ENCODE data around the gene CD7. TPM values are rescaled to one million over a fixed set of nuclear protein-coding genes. Genes with fewer than 3 reads are reported as not detected.

Gene CD7
- total RNA-seq, 1 donor from 2014 or later = not detected

DNA sequence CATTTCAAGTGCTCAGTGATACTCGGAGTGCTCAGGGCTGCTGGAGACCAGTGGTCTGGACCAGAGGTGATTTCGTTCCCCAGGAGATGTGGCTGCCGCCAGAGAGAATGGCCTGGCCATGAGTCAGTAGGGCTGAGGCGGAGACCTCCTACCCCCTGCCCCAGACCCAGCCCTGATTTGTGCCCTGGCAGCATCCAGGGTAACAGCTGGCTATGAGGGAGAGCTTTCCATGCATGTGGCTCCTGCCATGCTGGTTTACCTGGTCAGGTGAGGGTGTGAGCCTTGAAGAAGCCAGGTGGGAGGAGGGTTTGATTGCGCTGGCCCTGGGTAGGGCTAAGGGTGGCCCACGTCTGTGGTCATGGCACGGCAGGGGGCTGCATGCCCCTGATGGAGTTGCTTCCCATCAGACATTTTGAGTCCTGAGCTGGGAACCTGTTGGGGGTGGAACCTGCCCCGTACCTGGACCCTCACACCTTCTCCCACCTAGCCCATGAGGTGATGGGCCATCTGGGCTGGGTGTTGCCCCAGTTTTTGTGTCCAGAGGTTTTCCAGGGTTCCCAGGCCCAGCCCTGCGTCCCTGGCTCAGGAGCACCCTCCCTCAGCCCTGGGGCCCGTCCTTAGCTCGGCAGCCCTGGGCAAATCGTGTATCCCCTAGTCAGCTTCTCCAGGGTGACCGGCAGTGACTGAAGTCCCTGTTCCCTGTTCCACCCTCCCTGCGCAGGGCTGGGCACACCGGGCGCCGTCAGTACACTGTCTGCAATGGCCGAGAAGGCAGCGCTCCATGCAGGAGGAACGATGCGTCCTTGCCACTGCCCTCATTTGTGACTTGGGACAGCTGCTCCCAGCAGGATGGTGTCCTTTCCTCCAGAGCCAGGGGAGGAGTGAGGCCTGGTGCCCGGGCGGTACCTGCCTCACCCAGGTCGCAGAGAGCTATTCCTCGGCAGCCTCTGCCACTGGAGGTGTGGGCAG is 34.9 kb downstream of the CD7 start:
- H3K27ac Mint-ChIP-seq (ENCODE audit: unreplicated experiment) = no peak overlapping the region
- no peaks in the 10 kb centered on the region for H3K36me3 Mint-ChIP-seq (ENCODE audit: low read depth)

DNA sequence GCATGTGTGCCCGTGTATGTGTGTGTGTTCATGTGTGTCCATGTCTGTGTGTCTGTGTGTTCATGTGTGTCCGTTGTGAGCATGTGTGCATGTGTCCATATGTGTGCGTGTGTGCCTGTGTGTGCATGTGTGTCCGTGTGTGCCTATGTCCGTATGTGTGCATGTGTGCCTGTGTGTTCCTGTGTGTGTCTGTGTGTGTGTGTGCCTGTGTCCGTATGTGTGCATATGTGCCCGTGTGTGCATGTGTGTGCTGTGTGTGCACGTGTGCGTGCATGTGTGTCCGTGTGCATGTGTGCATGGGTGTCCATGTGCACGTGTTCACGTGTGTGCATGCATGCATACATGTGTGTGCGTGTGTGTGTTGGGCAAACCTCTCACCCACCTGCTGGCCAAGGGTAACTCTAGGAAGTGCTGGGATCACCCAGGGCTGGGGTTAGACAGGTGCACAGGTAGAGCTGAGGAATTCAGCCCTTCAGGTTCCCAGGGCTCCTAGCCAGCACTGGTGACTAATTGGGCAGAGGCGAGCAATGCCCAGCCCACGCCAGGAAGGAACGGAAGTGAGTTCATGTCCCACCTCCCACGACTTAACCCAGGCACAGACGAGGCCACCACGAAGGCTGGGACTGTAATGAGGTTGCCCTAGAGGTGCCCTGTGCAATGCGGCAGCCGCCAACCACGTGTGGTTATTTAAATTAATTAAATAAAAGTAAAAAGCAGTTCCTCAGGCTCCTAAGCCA is 35.7 kb downstream of the CD7 start:
- no peak overlapping the region for H3K4me3 Mint-ChIP-seq
- H3K4me1 Mint-ChIP-seq = peaks cover 31% of the 10 kb centered on the region
- H3K27ac Mint-ChIP-seq (ENCODE audit: unreplicated experiment) = peak overlapping the region; percentile 43
- TF ChIP-seq, protein P1, sequence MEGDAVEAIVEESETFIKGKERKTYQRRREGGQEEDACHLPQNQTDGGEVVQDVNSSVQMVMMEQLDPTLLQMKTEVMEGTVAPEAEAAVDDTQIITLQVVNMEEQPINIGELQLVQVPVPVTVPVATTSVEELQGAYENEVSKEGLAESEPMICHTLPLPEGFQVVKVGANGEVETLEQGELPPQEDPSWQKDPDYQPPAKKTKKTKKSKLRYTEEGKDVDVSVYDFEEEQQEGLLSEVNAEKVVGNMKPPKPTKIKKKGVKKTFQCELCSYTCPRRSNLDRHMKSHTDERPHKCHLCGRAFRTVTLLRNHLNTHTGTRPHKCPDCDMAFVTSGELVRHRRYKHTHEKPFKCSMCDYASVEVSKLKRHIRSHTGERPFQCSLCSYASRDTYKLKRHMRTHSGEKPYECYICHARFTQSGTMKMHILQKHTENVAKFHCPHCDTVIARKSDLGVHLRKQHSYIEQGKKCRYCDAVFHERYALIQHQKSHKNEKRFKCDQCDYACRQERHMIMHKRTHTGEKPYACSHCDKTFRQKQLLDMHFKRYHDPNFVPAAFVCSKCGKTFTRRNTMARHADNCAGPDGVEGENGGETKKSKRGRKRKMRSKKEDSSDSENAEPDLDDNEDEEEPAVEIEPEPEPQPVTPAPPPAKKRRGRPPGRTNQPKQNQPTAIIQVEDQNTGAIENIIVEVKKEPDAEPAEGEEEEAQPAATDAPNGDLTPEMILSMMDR (conservative IDR thresholded peaks at IDR 0.05) = no peak
- no peak for DNase-seq (ENCODE audit: low read depth, low spot score)
- no peaks in the 10 kb centered on the region for H3K27me3 Mint-ChIP-seq (ENCODE audit: low read depth)
- H3K36me3 Mint-ChIP-seq (ENCODE audit: low read depth) = no peaks in the 10 kb centered on the region
- H3K9me3 Mint-ChIP-seq = no peaks in the 10 kb centered on the region

More for the DNA sequence above, 34.9 kb downstream of the CD7 start:
- Mint-ChIP-seq H3K27me3 (ENCODE audit: low read depth) (no peaks in the 10 kb centered on the region), H3K9me3 (no peaks in the 10 kb centered on the region), H3K4me3 (no peak overlapping the region), H3K4me1 (peaks cover 29% of the 10 kb centered on the region)
- TF ChIP-seq, protein P1 (conservative IDR thresholded peaks at IDR 0.05) = no peak
- DNase-seq (ENCODE audit: low read depth, low spot score) = no peak

GRCh38 chr17:82281076-82281475 is 36.3 kb downstream of the CD7 start:
- Mint-ChIP-seq H3K27ac (ENCODE audit: unreplicated experiment) (no peak overlapping the region), H3K4me3 (no peak overlapping the region), H3K9me3 (no peaks in the 10 kb centered on the region), H3K4me1 (peaks cover 31% of the 10 kb centered on the region), H3K36me3 (ENCODE audit: low read depth) (no peaks in the 10 kb centered on the region), H3K27me3 (ENCODE audit: low read depth) (no peaks in the 10 kb centered on the region)
- TF ChIP-seq, protein P1 (conservative IDR thresholded peaks at IDR 0.05) = no peak
- no peak for DNase-seq (ENCODE audit: low read depth, low spot score)

GRCh38 chr17:82280537-82280936 is 36.9 kb downstream of the CD7 start:
- no peaks in the 10 kb centered on the region for H3K27me3 Mint-ChIP-seq (ENCODE audit: low read depth)
- no peak overlapping the region for H3K27ac Mint-ChIP-seq (ENCODE audit: unreplicated experiment)

GRCh38 chr17:82278786-82279391 is 38.5 kb downstream of the CD7 start:
- Mint-ChIP-seq H3K9me3 (no peaks in the 10 kb centered on the region), H3K36me3 (ENCODE audit: low read depth) (no peaks in the 10 kb centered on the region), H3K4me1 (peaks cover 15% of the 10 kb centered on the region), H3K4me3 (peak overlapping the region; percentile 38), H3K27ac (ENCODE audit: unreplicated experiment) (no peak overlapping the region), H3K27me3 (ENCODE audit: low read depth) (no peaks in the 10 kb centered on the region)
- no peak for DNase-seq (ENCODE audit: low read depth, low spot score)
- TF ChIP-seq, protein P1 (conservative IDR thresholded peaks at IDR 0.05) = no peak

More at GRCh38 chr17:82280537-82280936, 36.9 kb downstream of the CD7 start:
- no peak overlapping the region for H3K4me3 Mint-ChIP-seq
- H3K9me3 Mint-ChIP-seq = no peaks in the 10 kb centered on the region
- peaks cover 26% of the 10 kb centered on the region for H3K4me1 Mint-ChIP-seq
- TF ChIP-seq, protein P1 (conservative IDR thresholded peaks at IDR 0.05) = no peak
- no peaks in the 10 kb centered on the region for H3K36me3 Mint-ChIP-seq (ENCODE audit: low read depth)
- no peak for DNase-seq (ENCODE audit: low read depth, low spot score)

All from neural crest cell (in vitro differentiated cells).